GM12878 (cell line): ENCODE measurements around the gene TBCK. TPM values are rescaled to one million over a fixed set of nuclear protein-coding genes. Genes with fewer than 3 reads are reported as not detected.
"Not testable (repeated sequence)": the region's sequence is repeated elsewhere in the genome, so short reads cannot be mapped to it uniquely, and the experiment has no call there.

ENCODE experiments used
- ATAC-seq: fragments of 200-7000 bp; cut with Tn5 transposase; 3 replicates; pipeline ENCODE4 v1.9.1; 2020; ENCODE audit warnings: mild to moderate bottlenecking, moderate library complexity
- BruUV-seq: library from RNA; stranded (reverse); fragments of 400-500 nt; replicated peaks from 2 replicates; lab custom pipeline; 2021; lab: Mats Ljungman, UMichigan
- CTCF ChIA-PET: fragments of 300-600 bp; sonication (Branson Sonifier 250); formaldehyde crosslinking; extraction: SDS; loops from one replicate; lab custom pipeline; 2021; ENCODE audit warnings: inconsistent platforms; lab: Yijun Ruan, JAX
- POLR2A ChIA-PET: fragments of 350-600 bp; formaldehyde crosslinking; extraction: SDS; loops from one replicate; lab custom pipeline; 2021; ENCODE audit warnings: inconsistent platforms; lab: Charles Lee
- RAD21 ChIA-PET: fragments of 300-600 bp; sonication (Branson Sonifier 250); formaldehyde crosslinking; loops from one replicate; lab custom pipeline; 2023; ENCODE audit warnings: antibody characterized with exemption; ENCODE audit not compliant: unreplicated experiment; lab: Charles Lee
- SMC1A ChIA-PET: fragments of 300-600 bp; sonication (Branson Sonifier 250); formaldehyde crosslinking; loops from one replicate; lab custom pipeline; 2023; ENCODE audit not compliant: unreplicated experiment, uncharacterized antibody; lab: Charles Lee
- DNase-seq: peaks from one replicate; pipeline ENCODE4 v3.0.0-alpha.2; 2011; ENCODE audit warnings: low read depth, low spot score
- FAIRE-seq: peaks from 3 replicates; lab custom pipeline; 2011; peaks lifted over from hg19 to GRCh38; lab: Jason Lieb, UNC
- H2AFZ ChIP-seq: 2 replicates; pipeline ENCODE4 v1.6.0; 2011; ENCODE audit warnings: low read depth, low read length, control low read depth; ENCODE audit not compliant: control insufficient read depth
- H3K27ac ChIP-seq: 2 replicates; pipeline ENCODE4 v1.5.1; 2011; ENCODE audit warnings: control low read depth; ENCODE audit not compliant: control insufficient read depth, insufficient read depth
- H3K27me3 ChIP-seq, 2 experiments: replicated peaks in 1 of 2; 2 replicates each; pipeline versions ENCODE4 v1.6.0 to v1.6.1; 2011; ENCODE audit warnings: low read length in 1 of 2; ENCODE audit not compliant: control insufficient read depth in 2 of 2, insufficient read depth in 2 of 2
- H3K36me3 ChIP-seq, 2 experiments: 2 replicates each; pipeline ENCODE4 v1.5.1; 2011; ENCODE audit warnings: low read length in 1 of 2; ENCODE audit not compliant: control insufficient read depth in 2 of 2, insufficient read depth in 2 of 2
- H3K4me1 ChIP-seq: 2 replicates; pipeline ENCODE4 v1.6.1; 2011; ENCODE audit warnings: mild to moderate bottlenecking, low read length, moderate library complexity, mixed read lengths; ENCODE audit not compliant: control insufficient read depth, insufficient read depth
- H3K4me2 ChIP-seq: 2 replicates; pipeline ENCODE4 v1.6.0; 2011; ENCODE audit warnings: control low read depth; ENCODE audit not compliant: control insufficient read depth, insufficient read depth
- H3K4me3 ChIP-seq: fragments of 200-600 bp; sonication (generic); 2 replicates; pipeline ENCODE4 v1.5.1; 2016
- H3K79me2 ChIP-seq: 2 replicates; pipeline ENCODE4 v1.6.0; 2011; ENCODE audit warnings: low read length; ENCODE audit not compliant: control insufficient read depth, insufficient read depth
- H3K9ac ChIP-seq: 2 replicates; pipeline ENCODE4 v1.8.0; 2011; ENCODE audit warnings: low read length, control low read depth, mixed read lengths; ENCODE audit not compliant: control insufficient read depth, insufficient read depth
- H3K9me3 ChIP-seq: replicated peaks from 3 replicates; pipeline ENCODE4 v1.5.1; 2011; ENCODE audit warnings: mild to moderate bottlenecking, low read length; ENCODE audit not compliant: control insufficient read depth, insufficient read depth
- H4K20me1 ChIP-seq: 2 replicates; pipeline ENCODE4 v1.6.0; 2011; ENCODE audit not compliant: control insufficient read depth, insufficient read depth
- BACH1 ChIP-seq: fragments of 450-650 bp; IDR thresholded peaks from 2 replicates; pipeline ENCODE4 v1.6.1; 2017; ENCODE audit warnings: mild to moderate bottlenecking, borderline replicate concordance
- HDAC2 ChIP-seq: fragments of 200-600 bp; sonication (generic); IDR thresholded peaks from 2 replicates; pipeline ENCODE4 v1.6.1; 2017
- NFIC ChIP-seq: IDR thresholded peaks from 2 replicates; pipeline ENCODE4 v1.6.1; 2012; ENCODE audit warnings: low read depth, mild to moderate bottlenecking, inconsistent platforms, low read length, moderate library complexity
- NFYB ChIP-seq: IDR thresholded peaks from 2 replicates; pipeline ENCODE4 v1.6.1; 2011; ENCODE audit warnings: low read depth, mild to moderate bottlenecking, low read length, improper control_type of control experiment, moderate library complexity; ENCODE audit not compliant: insufficient read depth
- USF2 ChIP-seq: IDR thresholded peaks from 2 replicates; pipeline ENCODE4 v1.6.1; 2011; ENCODE audit warnings: low read depth, low read length, improper control_type of control experiment, borderline replicate concordance
- WGBS: methylation state at CpG from one replicate; pipeline ENCODE4 v1.1.6; 2016; ENCODE audit warnings: low lambda C conversion rate; ENCODE audit not compliant: insufficient replicate concordance, insufficient coverage; ENCODE audit errors: missing lambda C conversion rate; 5-methylcytosine and 5-hydroxymethylcytosine counted together
- in situ Hi-C: fragments of 300-500 bp; cut with MboI; formaldehyde crosslinking; loops from 9 replicates; pipeline ENCODE4 v1.14.3; 2018; ENCODE audit warnings: mixed read lengths
- intact Hi-C: fragments of 100-400 bp; cut with micrococcal nuclease; formaldehyde crosslinking; loops from one replicate; pipeline ENCODE4 v1.14.2; 2022; ENCODE audit not compliant: unreplicated experiment
- polyA plus RNA-seq, 11 experiments: library from polyadenylated mRNA; depleted of rRNA in 4 of 11; unstranded in 6 of 11; stranded (reverse) in 5 of 11; fragments of >200 nt; fragmentation: Nextera tagmentation in 4 of 11; fragmentation: Illumina TruSeq in 1 of 11; extraction: Ambion mirVana in 4 of 11; extraction: Trizol in 1 of 11; gene quantifications; 1 replicate in 1 of 11; 2 replicates in 10 of 11; pipeline versions ENCODE4 v1.2.1 to v1.2.3, GENCODE V29; 2011 to 2016; ENCODE audit warnings: inconsistent platforms in 2 of 11, missing spikeins in 2 of 11, low read depth in 1 of 11
- total RNA-seq, 4 experiments: library from RNA; depleted of rRNA in 3 of 4; stranded (reverse); fragments of >200 nt in 3 of 4; fragmentation: Illumina TruSeq in 1 of 4; extraction: Trizol in 1 of 4; gene quantifications; 2 replicates each; pipeline versions ENCODE4 v1.2.1 to v1.2.3, GENCODE V29; 2013 to 2021

The TBCK gene
- total and polyA plus RNA-seq, 10 of the 15 experiments (the other 5 are each of a cell fraction or from before 2014, with no cell fraction given), result 4.1 to 30.3 (median 20.2) TPM

GRCh38 chr4:106126062-106126461, 189.9 kb downstream of the TBCK start (continued):
- no peak for TF ChIP-seq BACH1
- no peak for TF ChIP-seq HDAC2
- no peak for TF ChIP-seq NFIC
- no peak for TF ChIP-seq NFYB
- no peak for TF ChIP-seq USF2
- TF ChIP-seq, all 136 proteins: peak for 0

GRCh38 chr4:106119949-106120555, 196.0 kb downstream of the TBCK start:
- H3K4me1 ChIP-seq, intact Hi-C loops, FAIRE-seq, H2AFZ ChIP-seq, BruUV-seq, H3K36me3 ChIP-seq, RAD21 ChIA-PET, H3K79me2 ChIP-seq, H3K27me3 ChIP-seq, H3K4me2 ChIP-seq, H3K9ac ChIP-seq, H3K4me3 ChIP-seq, H3K9me3 ChIP-seq, H3K27ac ChIP-seq, in situ Hi-C loops, POLR2A ChIA-PET, ATAC-seq, DNase-seq, CTCF ChIA-PET, H4K20me1 ChIP-seq: not testable (repeated sequence)
- 96% methylated on average over 25 of the region's 28 CpGs for WGBS
- SMC1A ChIA-PET, result interaction anchor here (0.6 kb wide), 1 partner anchor 453 kb away, joined by 3 read pairs; no protein-coding TSS in a partner anchor
